Measurements from ENCODE around the gene MMP8.

Gene MMP8

GRCh38 chr11:102719620-102720277 is 5.0 kb downstream of the MMP8 start:
- no peak for DNase-seq

GRCh38 chr11:102717280-102717679 is 7.5 kb downstream of the MMP8 start:
- DNase-seq: no peak

- DNase-seq: no peak
These were observed 8.2 kb downstream of the MMP8 start for GRCh38 chr11:102716527-102716926.

GRCh38 chr11:102712137-102712536 is 12.6 kb downstream of the MMP8 start:
- no peak for DNase-seq

- no peak for DNase-seq
These were observed 15.4 kb downstream of the MMP8 start for GRCh38 chr11:102709201-102709945.

- DNase-seq: no peak
These were observed 16.1 kb downstream of the MMP8 start for GRCh38 chr11:102708654-102709053.

GRCh38 chr11:102705626-102706025 is 19.1 kb downstream of the MMP8 start, which contains the start of gene MMP27:
MMP27 (minus strand) TSS chr11:102705769; CDS start chr11:102705714, 55 bp downstream.
- no peak for DNase-seq

GRCh38 chr11:102704841-102705240 is 19.9 kb downstream of the MMP8 start:
- no peak for DNase-seq

GRCh38 chr11:102703826-102704493 is 20.8 kb downstream of the MMP8 start:
- DNase-seq: no peak

- DNase-seq: no peak
These were observed 29.6 kb downstream of the MMP8 start for GRCh38 chr11:102695201-102695600.

- no peak for DNase-seq
These were observed 39.0 kb downstream of the MMP8 start for GRCh38 chr11:102685754-102686153.

- DNase-seq: no peak
These were observed 39.4 kb downstream of the MMP8 start for GRCh38 chr11:102685338-102685737.

- no peak for DNase-seq
These were observed 41.5 kb downstream of the MMP8 start for GRCh38 chr11:102683277-102683676.

- DNase-seq: no peak
These were observed 43.8 kb downstream of the MMP8 start for GRCh38 chr11:102680945-102681344.

- DNase-seq: no peak
These were observed 46.7 kb downstream of the MMP8 start for GRCh38 chr11:102678022-102678421.

- no peak for DNase-seq
These were observed 48.7 kb downstream of the MMP8 start for GRCh38 chr11:102676084-102676483.

- DNase-seq: no peak
These were observed 55.1 kb downstream of the MMP8 start for GRCh38 chr11:102669664-102670063.

- peak; percentile 64 for DNase-seq
These were observed 58.3 kb downstream of the MMP8 start for GRCh38 chr11:102666331-102666957.

GRCh38 chr11:102664001-102664752 is 60.6 kb downstream of the MMP8 start:
- no peak for DNase-seq

GRCh38 chr11:102662607-102663006 is 62.1 kb downstream of the MMP8 start:
- no peak for DNase-seq
